HG02798 (cell line): ENCODE results near the gene KDM4B.
"Not testable (repeated sequence)": the region's sequence is repeated elsewhere in the genome, so short reads cannot be mapped to it uniquely, and the experiment has no call there.

Experiments used
- ATAC-seq: cut with Tn5 transposase; IDR thresholded peaks from one replicate; pipeline ENCODE4 v1.9.1; 2021; ENCODE audit warnings: mild to moderate bottlenecking; ENCODE audit not compliant: unreplicated experiment, poor library complexity

KDM4B gene

DNA sequence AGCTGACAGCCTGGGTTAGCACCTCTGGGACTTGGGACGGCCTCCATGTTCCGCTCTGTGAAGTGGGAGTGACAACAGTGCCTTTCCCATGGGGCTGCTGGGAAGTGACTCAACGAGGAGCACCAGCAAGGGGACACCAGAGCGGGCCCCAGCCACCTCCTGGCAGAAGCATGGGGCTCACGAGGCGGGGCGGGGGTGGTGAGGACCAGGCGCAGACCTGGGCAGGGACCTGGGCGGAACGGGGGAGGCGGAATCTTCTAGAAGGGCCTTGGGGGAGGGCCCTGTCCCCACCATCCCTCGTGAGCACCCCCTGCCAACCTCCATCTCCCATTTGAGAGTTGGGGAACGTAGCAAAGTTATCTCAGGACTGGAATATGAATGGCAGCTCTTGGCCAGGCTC, 37.9 kb downstream of the KDM4B start:
- no peak for ATAC-seq

- ATAC-seq = no peak
Observed at GRCh38 chr19:5011476-5012238, 42.7 kb downstream of the KDM4B start.

DNA sequence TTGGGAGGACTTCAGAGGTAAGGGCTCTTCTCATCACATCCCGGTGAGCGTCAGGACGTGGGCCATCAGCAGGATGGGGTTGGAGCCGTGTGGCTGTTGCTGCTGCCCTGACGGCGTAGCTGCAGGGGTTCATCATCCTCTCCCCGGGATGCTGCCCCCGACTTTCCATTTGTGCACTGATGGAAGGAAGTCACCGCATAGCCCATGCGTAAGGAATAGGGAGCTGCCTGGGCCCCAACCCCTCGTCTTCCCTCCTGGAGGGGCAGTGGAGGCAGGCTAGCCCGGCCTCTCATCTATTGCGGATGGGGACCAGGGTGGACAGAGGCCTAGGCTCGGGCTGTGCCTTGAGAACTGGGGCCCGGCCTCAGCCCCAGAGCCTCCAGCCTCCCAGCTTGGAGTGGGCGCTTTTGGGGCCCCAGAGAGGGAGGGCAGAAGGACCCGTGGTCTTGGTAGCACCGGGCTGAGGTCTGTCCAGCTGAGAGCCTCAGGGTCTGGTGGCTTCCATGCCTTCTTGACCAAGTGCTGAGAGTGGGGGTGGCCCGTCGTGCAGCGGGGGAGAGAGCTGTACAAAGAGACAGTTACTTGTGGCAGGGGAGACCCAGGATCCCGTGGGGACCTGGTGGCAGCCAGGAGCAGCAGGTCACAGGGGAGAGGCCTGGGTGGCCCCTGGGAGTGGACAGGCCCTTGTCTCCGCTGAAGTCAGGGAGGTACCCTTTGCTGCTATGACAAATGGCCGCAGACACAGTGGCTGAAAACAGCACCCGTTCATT, 44.0 kb downstream of the KDM4B start:
- ATAC-seq = no peak

DNA sequence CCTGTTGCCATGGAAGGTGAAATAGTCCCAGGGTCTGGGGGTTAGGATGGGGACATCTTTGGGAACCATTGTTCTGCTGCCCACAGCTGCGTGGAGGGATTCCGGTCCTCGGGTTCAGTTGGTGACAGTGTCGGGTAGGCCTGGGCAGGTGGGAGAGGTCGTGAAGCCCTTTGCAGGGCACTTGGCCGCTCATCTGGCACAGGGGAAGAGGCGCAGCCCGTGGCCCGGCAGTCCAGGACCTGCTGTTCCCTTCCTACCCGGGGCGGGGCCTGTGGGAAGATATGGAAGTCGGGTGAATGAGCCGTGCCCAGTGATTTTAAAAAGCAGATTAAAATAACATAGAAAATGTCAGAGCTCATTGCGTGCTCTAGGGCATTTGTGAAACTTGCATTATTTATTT, 44.8 kb downstream of the KDM4B start:
- ATAC-seq = no peak

DNA sequence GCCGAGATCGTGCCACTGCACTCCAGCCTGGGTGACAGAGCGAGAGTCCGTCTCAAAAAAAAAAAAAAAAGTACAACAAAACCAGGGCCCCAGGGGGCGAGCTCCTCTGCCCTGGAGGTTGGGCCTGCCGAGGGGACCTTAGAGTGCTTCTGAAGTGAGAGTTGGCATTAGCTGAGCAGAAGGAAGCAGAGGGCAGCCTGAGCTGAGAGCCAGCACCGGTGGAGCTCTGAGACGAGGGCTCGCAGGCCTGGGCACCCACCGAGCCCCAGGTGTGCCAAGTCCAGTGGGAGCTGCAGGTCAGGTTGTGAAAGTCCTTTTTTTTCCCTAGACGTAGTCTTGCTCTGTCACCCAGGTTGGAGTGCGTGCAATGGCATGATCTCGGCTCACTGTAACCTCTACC, 46.0 kb downstream of the KDM4B start:
- no peak for ATAC-seq

DNA sequence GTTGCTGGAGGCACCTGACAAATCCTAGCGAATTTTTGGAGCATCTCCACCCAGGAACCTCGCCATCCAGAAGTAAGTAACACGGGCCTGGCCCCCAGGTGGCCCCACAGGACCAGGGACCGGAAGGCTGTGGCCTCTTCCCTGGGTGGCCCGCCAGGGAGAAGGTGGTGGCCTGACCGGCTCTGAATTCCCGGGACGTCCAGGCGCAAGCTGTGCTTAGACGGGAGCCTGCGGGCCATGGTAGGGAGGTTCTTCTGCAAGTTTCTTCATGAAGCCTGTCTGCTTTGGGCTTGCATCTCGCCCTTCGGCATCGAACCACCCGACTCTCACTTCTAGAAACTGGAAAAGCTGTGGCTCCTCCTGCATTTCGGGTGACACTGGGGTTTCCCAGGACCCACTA, 47.4 kb downstream of the KDM4B start:
- ATAC-seq = no peak

DNA sequence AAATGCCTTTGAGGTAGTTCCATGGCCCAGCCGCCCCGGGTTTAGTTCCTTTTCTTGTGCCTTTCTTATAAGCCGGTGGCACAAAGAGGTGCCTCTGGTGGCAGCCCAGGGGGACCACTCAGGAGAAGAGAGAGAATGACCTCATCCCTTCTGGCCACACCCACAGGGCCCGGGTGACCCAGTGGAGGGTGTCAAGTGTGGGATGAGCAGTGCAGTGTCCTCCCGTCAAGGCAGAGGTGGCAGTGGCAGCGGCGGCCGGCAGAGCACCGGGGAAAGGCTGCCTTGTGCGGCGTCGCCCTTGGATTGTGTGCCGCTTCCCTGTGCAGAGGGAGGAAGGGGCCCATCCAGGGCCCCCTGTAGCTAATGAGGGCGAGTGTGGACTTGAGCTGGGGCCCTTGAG, 47.9 kb downstream of the KDM4B start:
- no peak for ATAC-seq

- ATAC-seq = no peak
Observed at GRCh38 chr19:5017235-5017634, 48.3 kb downstream of the KDM4B start.

GRCh38 chr19:5018224-5019015, 49.5 kb downstream of the KDM4B start:
- ATAC-seq = no peak

DNA sequence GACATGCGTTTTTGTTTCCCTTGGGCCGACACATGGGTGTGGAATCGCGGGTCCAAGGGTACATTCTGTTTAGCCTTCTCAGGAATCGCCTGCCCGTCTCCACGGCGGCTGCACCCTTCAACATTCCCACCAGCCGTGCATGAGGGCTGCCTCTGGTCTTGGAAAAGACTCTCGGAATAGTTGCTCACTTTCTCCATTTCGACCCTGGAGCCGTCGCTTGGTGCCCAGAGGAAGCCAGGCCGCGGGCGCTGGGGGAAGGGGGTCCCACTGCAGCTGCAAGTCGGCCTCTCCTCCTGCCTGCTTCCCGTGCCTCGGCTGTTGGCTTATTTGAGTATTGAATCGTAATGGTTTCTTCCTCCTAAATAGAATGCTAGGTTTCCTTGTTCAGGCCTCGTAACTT, 51.5 kb downstream of the KDM4B start:
- no peak for ATAC-seq

- no peak for ATAC-seq
Observed at GRCh38 chr19:5021046-5021445, 52.1 kb downstream of the KDM4B start.

DNA sequence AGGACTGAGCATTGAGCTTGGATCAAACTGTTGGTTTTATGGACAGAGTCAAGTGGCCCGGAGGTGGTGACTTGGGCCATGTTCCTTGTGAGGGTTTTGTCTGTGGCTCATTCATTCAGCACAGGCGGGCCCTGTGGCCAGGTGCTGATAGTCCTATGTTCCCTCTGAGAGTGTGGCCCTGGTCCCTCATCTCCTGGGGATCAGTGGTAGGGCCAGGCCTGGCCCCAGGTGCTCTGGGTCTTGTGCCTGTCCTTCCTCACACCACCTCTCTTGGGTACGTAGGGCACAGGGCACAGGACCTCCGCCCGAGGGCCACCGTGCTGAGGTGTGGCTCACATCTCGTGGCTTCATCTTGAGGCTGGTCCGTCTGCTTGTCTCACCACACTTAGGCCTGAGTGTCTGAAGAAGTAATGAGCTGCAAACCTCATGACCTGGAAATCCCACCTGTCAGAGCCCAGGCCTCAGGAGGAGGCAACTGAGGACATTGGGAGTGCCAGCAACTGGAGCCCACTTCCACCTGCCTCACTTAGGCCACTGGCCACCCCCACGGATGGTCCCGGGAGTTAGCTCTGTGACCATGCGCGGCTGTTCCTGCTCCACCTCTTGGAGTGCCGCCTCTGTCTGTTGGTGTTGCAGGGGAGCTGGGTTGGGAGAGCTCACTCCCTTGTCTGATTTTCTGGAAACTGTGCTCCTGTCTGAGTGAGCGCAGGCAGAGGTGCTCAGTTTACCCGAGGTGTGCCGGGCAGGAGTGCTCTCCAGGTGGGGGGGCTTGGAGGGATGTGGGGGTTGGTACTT, 53.4 kb downstream of the KDM4B start:
- ATAC-seq = no peak

DNA sequence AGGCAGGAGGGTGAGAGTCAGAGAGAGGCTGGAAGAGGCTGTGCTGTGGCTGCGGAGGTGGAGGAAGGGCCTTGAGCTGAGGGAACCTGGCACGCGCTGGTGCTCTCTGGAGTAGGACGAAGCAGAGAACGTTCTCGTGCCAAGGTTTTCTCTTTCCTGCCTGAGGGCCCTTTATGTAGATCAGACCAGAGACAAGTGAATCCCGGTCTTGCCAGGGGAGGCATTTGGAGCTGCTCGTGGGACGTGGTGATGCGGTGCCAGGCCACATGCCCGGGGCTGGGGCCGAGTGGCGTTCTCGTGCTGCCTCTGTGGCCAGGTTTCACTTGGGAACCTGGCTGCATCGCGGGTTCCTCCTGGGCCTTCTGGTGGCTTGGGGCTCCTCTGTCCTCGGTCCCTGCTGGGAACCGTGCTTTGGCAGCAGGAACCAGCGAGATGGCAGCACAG, 54.2 kb downstream of the KDM4B start:
- no peak for ATAC-seq

- no peak for ATAC-seq
Observed at GRCh38 chr19:5024282-5024681, 55.4 kb downstream of the KDM4B start.

DNA sequence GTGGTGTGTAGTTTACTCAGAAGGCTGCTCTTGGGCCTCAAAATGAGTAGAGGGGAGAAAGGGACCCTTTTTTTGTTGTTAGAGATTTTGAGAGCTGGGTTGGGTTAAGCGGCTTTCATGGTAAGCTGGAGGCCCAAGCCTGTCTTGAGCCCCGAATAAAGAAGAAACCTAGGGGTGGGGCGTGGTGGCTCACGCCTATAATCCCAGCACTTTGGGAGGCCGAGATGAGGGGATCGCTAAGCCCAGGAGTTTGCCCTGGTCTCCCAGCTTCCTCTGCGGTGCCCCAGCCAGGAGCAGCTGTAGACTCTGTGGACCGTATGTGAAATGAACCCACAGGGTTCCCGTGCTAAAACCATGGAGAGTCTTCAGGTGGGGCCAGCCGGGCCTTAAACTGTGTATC, 56.1 kb downstream of the KDM4B start:
- no peak for ATAC-seq

DNA sequence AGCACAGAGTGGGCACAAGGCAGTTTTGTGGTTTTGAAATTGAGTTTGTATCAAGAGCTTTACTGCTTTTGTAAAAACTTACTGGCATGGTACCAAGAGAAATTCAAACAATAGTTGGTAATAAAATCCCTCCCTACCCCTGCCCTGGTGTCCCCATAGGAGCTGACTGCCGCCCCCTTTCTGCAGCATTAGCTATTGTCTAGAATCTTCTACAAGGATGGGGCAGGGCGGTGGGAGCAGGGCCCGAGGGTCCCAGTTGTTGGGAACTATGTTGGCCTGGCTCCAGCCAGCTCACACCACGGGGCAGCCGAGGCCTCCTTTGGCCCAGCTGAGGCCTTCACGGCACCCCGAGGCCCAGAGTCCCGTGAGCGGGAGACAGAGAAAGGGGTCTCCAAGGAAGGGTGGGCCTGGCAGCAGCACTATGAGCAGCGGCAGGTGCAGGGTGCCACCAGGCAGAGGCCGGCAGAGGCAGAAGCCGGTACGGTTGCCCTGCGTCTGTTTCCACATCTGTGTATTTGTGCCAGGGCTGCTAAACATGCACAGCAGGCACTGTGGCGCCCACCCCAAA, 57.9 kb downstream of the KDM4B start:
- no peak for ATAC-seq

GRCh38 chr19:5028229-5028886, 59.4 kb downstream of the KDM4B start:
- ATAC-seq = no peak

GRCh38 chr19:5029596-5029995, 60.7 kb downstream of the KDM4B start:
- ATAC-seq = not testable (repeated sequence)

DNA sequence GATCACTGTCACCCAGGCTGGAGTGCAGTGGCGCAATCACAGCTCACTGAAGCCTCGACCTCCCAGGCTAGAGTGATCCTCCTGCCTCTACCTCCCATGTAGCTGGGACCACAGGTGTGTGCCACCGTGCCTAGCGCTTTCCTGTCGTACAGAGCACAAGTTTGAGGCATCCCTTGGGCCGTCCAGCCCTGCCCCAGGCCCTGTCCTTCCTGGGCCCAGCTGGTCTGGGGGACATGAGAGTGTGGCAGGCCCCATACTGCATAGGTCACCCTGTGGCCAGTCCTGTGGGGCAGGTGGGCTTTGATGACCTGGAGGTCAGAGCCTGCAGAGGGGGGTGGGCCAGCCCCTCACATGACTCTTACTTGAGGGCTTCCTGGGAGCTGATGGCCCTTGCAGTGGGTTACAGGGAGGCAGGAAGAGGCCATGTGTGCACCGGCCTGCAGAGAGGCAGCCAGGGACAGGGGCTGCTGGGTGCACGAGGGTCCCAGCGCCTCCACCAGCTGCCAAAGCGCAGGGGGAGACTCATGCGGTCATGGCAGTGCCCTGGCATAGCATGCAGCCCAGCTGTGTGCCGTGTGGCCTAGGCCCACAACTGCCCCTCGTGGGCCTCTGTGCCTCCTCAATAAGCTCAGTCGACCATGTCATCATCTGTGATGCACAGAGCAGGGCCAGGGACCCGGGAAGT, 61.4 kb downstream of the KDM4B start:
- no peak for ATAC-seq
